Sigmoid colon (tissue), 4 donors: ENCODE results near the gene HIF1A.

ENCODE experiments used
- POLR2AphosphoS5 ChIP-seq, 4 donors: sonication (generic); formaldehyde crosslinking; IDR thresholded peaks; one replicate each; pipeline ENCODE4 v1.6.1; 2017; ENCODE audit warnings: antibody characterized with exemption in 4 of 4
- TF ChIP-seq, protein P1 (sequence below), 4 experiments: fragments of 450-650 bp in 3 of 4; fragments of 200-600 bp in 1 of 4; IDR thresholded peaks; one replicate each; pipeline ENCODE4 v1.5.1; 2016 to 2019; ENCODE audit warnings: antibody characterized with exemption in 4 of 4, mild to moderate bottlenecking in 3 of 4, moderate library complexity in 2 of 4

DNA sequence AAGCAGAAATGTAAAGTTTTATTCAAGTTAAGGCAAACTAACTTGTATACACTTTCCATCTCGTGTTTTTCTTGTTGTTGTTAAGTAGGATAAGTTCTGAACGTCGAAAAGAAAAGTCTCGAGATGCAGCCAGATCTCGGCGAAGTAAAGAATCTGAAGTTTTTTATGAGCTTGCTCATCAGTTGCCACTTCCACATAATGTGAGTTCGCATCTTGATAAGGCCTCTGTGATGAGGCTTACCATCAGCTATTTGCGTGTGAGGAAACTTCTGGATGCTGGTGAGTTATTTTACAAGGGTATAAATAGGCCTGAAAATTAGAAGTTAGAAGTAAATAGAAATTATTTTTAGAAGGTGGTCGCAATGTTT is 25.0 kb downstream of the HIF1A start:
- TF ChIP-seq, protein P1, sequence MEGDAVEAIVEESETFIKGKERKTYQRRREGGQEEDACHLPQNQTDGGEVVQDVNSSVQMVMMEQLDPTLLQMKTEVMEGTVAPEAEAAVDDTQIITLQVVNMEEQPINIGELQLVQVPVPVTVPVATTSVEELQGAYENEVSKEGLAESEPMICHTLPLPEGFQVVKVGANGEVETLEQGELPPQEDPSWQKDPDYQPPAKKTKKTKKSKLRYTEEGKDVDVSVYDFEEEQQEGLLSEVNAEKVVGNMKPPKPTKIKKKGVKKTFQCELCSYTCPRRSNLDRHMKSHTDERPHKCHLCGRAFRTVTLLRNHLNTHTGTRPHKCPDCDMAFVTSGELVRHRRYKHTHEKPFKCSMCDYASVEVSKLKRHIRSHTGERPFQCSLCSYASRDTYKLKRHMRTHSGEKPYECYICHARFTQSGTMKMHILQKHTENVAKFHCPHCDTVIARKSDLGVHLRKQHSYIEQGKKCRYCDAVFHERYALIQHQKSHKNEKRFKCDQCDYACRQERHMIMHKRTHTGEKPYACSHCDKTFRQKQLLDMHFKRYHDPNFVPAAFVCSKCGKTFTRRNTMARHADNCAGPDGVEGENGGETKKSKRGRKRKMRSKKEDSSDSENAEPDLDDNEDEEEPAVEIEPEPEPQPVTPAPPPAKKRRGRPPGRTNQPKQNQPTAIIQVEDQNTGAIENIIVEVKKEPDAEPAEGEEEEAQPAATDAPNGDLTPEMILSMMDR (IDR thresholded peaks at IDR 0.05), result no peak
- TF ChIP-seq POLR2AphosphoS5 (IDR thresholded peaks at IDR 0.05), result no peak
